ENCODE measurements around the gene NUP62.

NUP62 gene

GRCh38 chr19:49889687-49890348 lies 39.5 kb downstream of the NUP62 start:
- Histone ChIP-seq H3K27me3 (ENCODE audit: control insufficient read depth in 1 of 2, insufficient read depth in 1 of 2, low read length in 2 of 2) (peaks cover 0 to 8% of the 10 kb centered on the region in 2 experiments), H2BK15ac (ENCODE audit: low read depth, poor library complexity, severe bottlenecking) (no peak overlapping the region), H2AFZ (ENCODE audit: low read depth, low read length) (no peak overlapping the region), H3K4me2 (ENCODE audit: low read length, poor library complexity, severe bottlenecking) (peak overlapping the region; percentile 47), H3K9ac (ENCODE audit: low read length) (no peak overlapping the region), H2BK120ac (ENCODE audit: low read depth, low read length) (no peak overlapping the region), H3K79me1 (replicated peaks; ENCODE audit: low read length, poor library complexity, severe bottlenecking) (peaks cover 2% of the 10 kb centered on the region), H4K91ac (ENCODE audit: low read length) (no peak overlapping the region), H2AK5ac (ENCODE audit: low read length, severe bottlenecking) (no peak overlapping the region), H4K8ac (ENCODE audit: low read length) (peak overlapping the region; percentile 35), H3K27ac (ENCODE audit: low read length, poor library complexity, severe bottlenecking) (no peak overlapping the region), H3K18ac (ENCODE audit: low read depth in 1 of 2, low read length in 2 of 2) (peak overlapping the region in 1 of 2 experiments; percentile 40), H3K14ac (ENCODE audit: low read length in 2 of 2) (peak overlapping the region in 1 of 2 experiments; percentile 68), H3K23ac (ENCODE audit: low read length in 2 of 2) (peak overlapping the region in 1 of 2 experiments; percentile 16), H2BK5ac (ENCODE audit: low read depth, low read length, poor library complexity, severe bottlenecking) (no peak overlapping the region), H3K4ac (ENCODE audit: low read depth in 1 of 2, low read length in 2 of 2) (peak overlapping the region in 1 of 2 experiments; percentile 18), H2BK12ac (ENCODE audit: low read length in 2 of 2) (peak overlapping the region in 1 of 2 experiments; percentile 84), H3K4me3 (ENCODE audit: insufficient read depth in 1 of 2, low read depth in 1 of 2, low read length in 2 of 2) (peak overlapping the region in 1 of 2 experiments; percentile 44), H3K9me3 (ENCODE audit: control insufficient read depth, low read length) (no peaks in the 10 kb centered on the region), H3K36me3 (ENCODE audit: control insufficient read depth in 1 of 2, insufficient read depth in 2 of 2, low read depth in 1 of 2, low read length in 2 of 2) (peaks cover 20 to 42% of the 10 kb centered on the region in 2 experiments), H3K4me1 (ENCODE audit: control insufficient read depth, insufficient read depth, low read depth, low read length) (peaks cover 11% of the 10 kb centered on the region)
- WGBS = 49% methylated on average over 66 of the region's 71 CpGs
- peak; percentile 60 for DNase-seq

GRCh38 chr19:49889038-49889686 lies 40.1 kb downstream of the NUP62 start:
- 94% methylated on average over 19 of the region's 23 CpGs for WGBS
- H2AK5ac ChIP-seq (ENCODE audit: low read length, severe bottlenecking) = no peak overlapping the region
- H3K4ac ChIP-seq (ENCODE audit: low read depth in 1 of 2, low read length in 2 of 2) = no peak overlapping the region
- no peak overlapping the region for H2BK12ac ChIP-seq (ENCODE audit: low read length in 2 of 2)
- peaks cover 26 to 49% of the 10 kb centered on the region in 2 experiments for H3K36me3 ChIP-seq (ENCODE audit: control insufficient read depth in 1 of 2, insufficient read depth in 2 of 2, low read depth in 1 of 2, low read length in 2 of 2)
- no peak overlapping the region for H2BK15ac ChIP-seq (ENCODE audit: low read depth, poor library complexity, severe bottlenecking)
- H3K4me2 ChIP-seq (ENCODE audit: low read length, poor library complexity, severe bottlenecking) = no peak overlapping the region
- H3K79me1 ChIP-seq (replicated peaks; ENCODE audit: low read length, poor library complexity, severe bottlenecking) = peaks cover 2% of the 10 kb centered on the region
- no peak overlapping the region for H3K27ac ChIP-seq (ENCODE audit: low read length, poor library complexity, severe bottlenecking)
- H3K18ac ChIP-seq (ENCODE audit: low read depth in 1 of 2, low read length in 2 of 2) = no peak overlapping the region
- no peak overlapping the region for H3K23ac ChIP-seq (ENCODE audit: low read length in 2 of 2)
- no peaks in the 10 kb centered on the region for H3K9me3 ChIP-seq (ENCODE audit: control insufficient read depth, low read length)
- no peak overlapping the region for H4K8ac ChIP-seq (ENCODE audit: low read length)
- H4K91ac ChIP-seq (ENCODE audit: low read length) = no peak overlapping the region
- H2BK120ac ChIP-seq (ENCODE audit: low read depth, low read length) = no peak overlapping the region
- H3K14ac ChIP-seq (ENCODE audit: low read length in 2 of 2) = no peak overlapping the region
- peaks cover 0 to 8% of the 10 kb centered on the region in 2 experiments for H3K27me3 ChIP-seq (ENCODE audit: control insufficient read depth in 1 of 2, insufficient read depth in 1 of 2, low read length in 2 of 2)
- no peak overlapping the region for H3K9ac ChIP-seq (ENCODE audit: low read length)
- no peak for DNase-seq
- no peak overlapping the region for H3K4me3 ChIP-seq (ENCODE audit: insufficient read depth in 1 of 2, low read depth in 1 of 2, low read length in 2 of 2)
- H2BK5ac ChIP-seq (ENCODE audit: low read depth, low read length, poor library complexity, severe bottlenecking) = no peak overlapping the region
- peaks cover 17% of the 10 kb centered on the region for H3K4me1 ChIP-seq (ENCODE audit: control insufficient read depth, insufficient read depth, low read depth, low read length)
- no peak overlapping the region for H2AFZ ChIP-seq (ENCODE audit: low read depth, low read length)

GRCh38 chr19:49888510-49888824 lies 40.8 kb downstream of the NUP62 start:
- Histone ChIP-seq H3K4me3 (ENCODE audit: insufficient read depth in 1 of 2, low read depth in 1 of 2, low read length in 2 of 2) (no peak overlapping the region), H3K4me2 (ENCODE audit: low read length, poor library complexity, severe bottlenecking) (no peak overlapping the region), H3K23ac (ENCODE audit: low read length in 2 of 2) (no peak overlapping the region), H2BK120ac (ENCODE audit: low read depth, low read length) (no peak overlapping the region), H3K9ac (ENCODE audit: low read length) (no peak overlapping the region), H3K36me3 (ENCODE audit: control insufficient read depth in 1 of 2, insufficient read depth in 2 of 2, low read depth in 1 of 2, low read length in 2 of 2) (peaks cover 33 to 56% of the 10 kb centered on the region in 2 experiments), H3K18ac (ENCODE audit: low read depth in 1 of 2, low read length in 2 of 2) (no peak overlapping the region), H2AK5ac (ENCODE audit: low read length, severe bottlenecking) (no peak overlapping the region), H3K79me1 (replicated peaks; ENCODE audit: low read length, poor library complexity, severe bottlenecking) (peaks cover 8% of the 10 kb centered on the region), H3K4ac (ENCODE audit: low read depth in 1 of 2, low read length in 2 of 2) (no peak overlapping the region), H4K91ac (ENCODE audit: low read length) (no peak overlapping the region), H3K4me1 (ENCODE audit: control insufficient read depth, insufficient read depth, low read depth, low read length) (peaks cover 17% of the 10 kb centered on the region), H2BK15ac (ENCODE audit: low read depth, poor library complexity, severe bottlenecking) (no peak overlapping the region), H2AFZ (ENCODE audit: low read depth, low read length) (no peak overlapping the region), H3K27me3 (ENCODE audit: control insufficient read depth in 1 of 2, insufficient read depth in 1 of 2, low read length in 2 of 2) (peaks cover 0 to 8% of the 10 kb centered on the region in 2 experiments), H3K14ac (ENCODE audit: low read length in 2 of 2) (no peak overlapping the region), H2BK5ac (ENCODE audit: low read depth, low read length, poor library complexity, severe bottlenecking) (no peak overlapping the region), H3K9me3 (ENCODE audit: control insufficient read depth, low read length) (no peaks in the 10 kb centered on the region), H2BK12ac (ENCODE audit: low read length in 2 of 2) (no peak overlapping the region), H3K27ac (ENCODE audit: low read length, poor library complexity, severe bottlenecking) (no peak overlapping the region), H4K8ac (ENCODE audit: low read length) (no peak overlapping the region)
- DNase-seq = no peak
- 95% methylated on average over 18 of the region's 18 CpGs for WGBS

- H3K36me3 ChIP-seq (ENCODE audit: control insufficient read depth in 1 of 2, insufficient read depth in 2 of 2, low read depth in 1 of 2, low read length in 2 of 2) = peaks cover 39 to 62% of the 10 kb centered on the region in 2 experiments
- H2BK15ac ChIP-seq (ENCODE audit: low read depth, poor library complexity, severe bottlenecking) = no peak overlapping the region
- peaks cover 17% of the 10 kb centered on the region for H3K4me1 ChIP-seq (ENCODE audit: control insufficient read depth, insufficient read depth, low read depth, low read length)
- peaks cover 0 to 8% of the 10 kb centered on the region in 2 experiments for H3K27me3 ChIP-seq (ENCODE audit: control insufficient read depth in 1 of 2, insufficient read depth in 1 of 2, low read length in 2 of 2)
- 94% methylated on average over 42 of the region's 54 CpGs for WGBS
- no peak overlapping the region for H4K91ac ChIP-seq (ENCODE audit: low read length)
- peak overlapping the region in 1 of 2 experiments; percentile 21 for H3K4me3 ChIP-seq (ENCODE audit: insufficient read depth in 1 of 2, low read depth in 1 of 2, low read length in 2 of 2)
- H3K9me3 ChIP-seq (ENCODE audit: control insufficient read depth, low read length) = peaks cover 3% of the 10 kb centered on the region
- no peak for DNase-seq
- H2AK5ac ChIP-seq (ENCODE audit: low read length, severe bottlenecking) = no peak overlapping the region
- no peak overlapping the region for H3K4me2 ChIP-seq (ENCODE audit: low read length, poor library complexity, severe bottlenecking)
- no peak overlapping the region for H2AFZ ChIP-seq (ENCODE audit: low read depth, low read length)
- no peak overlapping the region for H3K14ac ChIP-seq (ENCODE audit: low read length in 2 of 2)
- H3K23ac ChIP-seq (ENCODE audit: low read length in 2 of 2) = no peak overlapping the region
- H3K27ac ChIP-seq (ENCODE audit: low read length, poor library complexity, severe bottlenecking) = no peak overlapping the region
- H2BK5ac ChIP-seq (ENCODE audit: low read depth, low read length, poor library complexity, severe bottlenecking) = no peak overlapping the region
- no peak overlapping the region for H3K4ac ChIP-seq (ENCODE audit: low read depth in 1 of 2, low read length in 2 of 2)
- peaks cover 12% of the 10 kb centered on the region for H3K79me1 ChIP-seq (replicated peaks; ENCODE audit: low read length, poor library complexity, severe bottlenecking)
- no peak overlapping the region for H2BK120ac ChIP-seq (ENCODE audit: low read depth, low read length)
- H4K8ac ChIP-seq (ENCODE audit: low read length) = no peak overlapping the region
- no peak overlapping the region for H2BK12ac ChIP-seq (ENCODE audit: low read length in 2 of 2)
- H3K9ac ChIP-seq (ENCODE audit: low read length) = no peak overlapping the region
- H3K18ac ChIP-seq (ENCODE audit: low read depth in 1 of 2, low read length in 2 of 2) = no peak overlapping the region
These were observed 41.4 kb downstream of the NUP62 start for GRCh38 chr19:49887665-49888509.

Data from mesenchymal stem cell (in vitro differentiated cells and primary cell).